Activated CD8-positive, alpha-beta memory T cell treated with anti-CD3 and anti-CD28 coated beads, Interleukin-2, amount 50 U/mL, for 1 hour (primary cell): ENCODE results near the gene RILPL2.
"Not testable (repeated sequence)": the region's sequence is repeated elsewhere in the genome, so short reads cannot be mapped to it uniquely, and the experiment has no call there.

Experiments used
- DNase-seq: peaks from one replicate; pipeline ENCODE4 v3.0.0-alpha.2; 2020; ENCODE audit errors: extremely low read depth

Gene RILPL2

DNA sequence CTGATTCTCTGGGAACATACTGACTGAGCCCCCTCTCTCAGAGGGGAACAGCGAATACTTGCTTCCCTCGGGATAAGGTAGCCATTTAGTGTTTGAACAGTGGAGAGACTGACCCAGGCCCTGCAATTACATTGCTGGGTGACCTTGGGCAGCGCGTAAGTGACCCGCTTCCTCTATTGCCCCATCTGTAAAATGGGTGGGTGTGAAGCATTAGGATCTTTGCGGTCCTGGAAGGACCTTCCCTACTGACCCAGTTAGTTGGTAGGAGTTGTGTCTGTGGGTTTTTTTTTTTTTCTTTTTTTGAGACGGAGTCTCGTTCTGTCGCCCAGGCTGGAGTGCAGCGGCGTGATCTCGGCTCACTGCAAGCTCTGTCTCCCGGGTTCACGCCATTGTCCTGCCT, 53.8 kb downstream of the RILPL2 start:
- no peak for DNase-seq

DNA sequence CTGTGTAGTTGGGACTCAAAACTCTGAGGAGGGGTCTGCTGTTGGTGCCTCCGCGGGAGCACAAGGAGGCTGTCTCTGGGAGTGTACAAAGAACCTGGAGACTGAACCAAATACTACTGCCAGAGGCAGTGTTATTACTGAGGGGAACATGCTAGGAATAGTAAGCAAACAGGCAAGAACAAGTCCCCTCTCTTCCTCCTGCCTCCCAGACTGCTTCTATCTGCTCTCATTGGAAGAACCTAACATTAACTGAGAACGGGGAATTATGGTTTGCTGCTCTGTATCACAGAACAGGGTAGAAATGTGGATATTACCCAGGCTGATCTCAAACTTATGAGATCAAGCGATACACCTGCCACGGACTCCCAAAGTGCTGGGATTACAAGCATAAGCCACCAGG, 57.1 kb downstream of the RILPL2 start:
- DNase-seq = no peak

DNA sequence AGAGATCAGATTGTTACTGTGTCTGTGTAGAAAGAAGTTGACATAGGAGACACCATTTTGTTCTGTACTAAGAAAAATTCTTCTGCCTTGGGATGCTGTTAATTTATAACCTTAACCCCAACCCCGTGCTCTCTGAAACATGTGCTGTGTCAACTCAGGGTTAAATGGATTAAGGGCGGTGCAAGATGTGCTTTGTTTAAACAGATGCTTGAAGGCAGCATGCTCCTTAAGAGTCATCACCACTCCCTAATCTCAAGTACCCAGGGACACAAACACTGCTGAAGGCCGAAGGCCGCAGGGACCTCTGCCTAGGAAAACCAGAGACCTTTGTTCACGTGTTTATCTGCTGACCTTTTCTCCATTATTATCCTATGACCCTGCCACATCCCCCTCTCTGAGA, 64.1 kb downstream of the RILPL2 start:
- not testable (repeated sequence) for DNase-seq

DNA sequence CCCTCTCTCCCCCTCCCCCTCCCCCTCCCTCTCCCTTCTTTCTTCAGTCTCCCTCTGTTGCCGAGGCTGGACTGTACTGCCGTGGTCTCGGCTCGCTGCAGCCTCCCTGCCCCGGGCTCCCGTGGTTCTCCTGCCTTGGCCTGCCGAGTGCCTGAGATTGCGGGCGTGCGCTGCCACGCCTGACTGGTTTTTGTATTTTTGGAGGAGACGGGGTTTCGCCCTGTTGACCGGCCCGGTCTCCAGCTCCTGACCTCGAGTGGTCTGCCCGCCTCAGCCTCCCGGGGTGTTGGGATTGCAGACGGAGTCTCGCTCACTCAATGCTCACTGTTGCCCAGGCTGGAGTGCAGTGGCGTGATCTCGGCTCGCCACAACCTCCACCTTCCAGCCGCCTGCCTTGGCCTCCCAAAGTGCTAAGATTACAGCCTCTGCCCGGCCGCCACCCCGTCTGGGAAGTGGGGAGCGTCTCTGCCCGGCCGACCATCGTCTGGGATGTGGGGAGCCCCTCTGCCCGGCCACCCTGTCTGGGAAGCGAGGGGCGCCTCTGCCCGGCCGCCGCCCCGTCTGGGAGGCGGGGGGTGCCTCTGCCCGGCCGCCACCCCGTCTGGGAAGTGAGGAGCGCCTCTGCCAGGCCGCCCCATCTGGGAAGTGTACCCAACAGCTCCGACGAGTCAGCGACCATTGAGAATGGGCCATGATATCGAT, 64.7 kb downstream of the RILPL2 start:
- not testable (repeated sequence) for DNase-seq

DNA sequence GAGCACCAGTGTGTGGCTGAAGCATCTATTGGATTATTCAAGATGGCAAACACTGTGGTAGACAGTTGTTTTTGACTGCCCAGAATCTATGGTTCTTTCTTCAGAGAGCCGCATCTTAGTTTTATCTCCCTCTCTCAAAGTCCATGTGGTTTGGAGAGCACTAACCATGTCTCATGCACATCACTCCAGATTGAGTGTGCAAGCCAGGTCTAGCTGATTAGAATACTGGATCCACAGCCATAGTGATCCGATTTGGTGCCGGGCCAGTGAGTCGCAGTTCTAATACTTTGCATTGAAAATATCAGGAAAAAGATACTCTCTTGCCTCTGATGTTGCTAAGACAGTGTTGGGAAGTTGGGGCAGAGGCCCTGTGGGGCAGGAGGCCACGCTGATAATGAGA, 67.3 kb downstream of the RILPL2 start:
- DNase-seq = no peak

DNA sequence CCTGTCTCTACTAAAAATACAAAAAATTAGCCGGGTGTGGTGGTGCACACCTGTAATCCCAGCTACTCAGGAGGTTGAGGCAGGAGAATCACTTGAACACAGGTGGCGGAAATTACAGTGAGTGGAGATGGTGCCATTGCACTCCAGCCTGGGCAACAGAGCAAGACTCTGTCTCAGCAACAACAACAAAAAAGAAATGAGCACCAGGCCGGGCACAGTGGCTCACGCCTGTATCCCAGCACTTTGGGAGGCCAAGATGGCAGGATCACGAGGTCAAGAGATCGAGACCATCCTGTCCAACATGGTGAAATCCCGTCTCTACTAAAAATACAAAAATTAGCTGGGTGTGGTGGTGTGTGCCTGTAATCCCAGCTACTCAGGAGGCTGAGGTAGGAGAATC, 68.1 kb downstream of the RILPL2 start:
- not testable (repeated sequence) for DNase-seq

DNA sequence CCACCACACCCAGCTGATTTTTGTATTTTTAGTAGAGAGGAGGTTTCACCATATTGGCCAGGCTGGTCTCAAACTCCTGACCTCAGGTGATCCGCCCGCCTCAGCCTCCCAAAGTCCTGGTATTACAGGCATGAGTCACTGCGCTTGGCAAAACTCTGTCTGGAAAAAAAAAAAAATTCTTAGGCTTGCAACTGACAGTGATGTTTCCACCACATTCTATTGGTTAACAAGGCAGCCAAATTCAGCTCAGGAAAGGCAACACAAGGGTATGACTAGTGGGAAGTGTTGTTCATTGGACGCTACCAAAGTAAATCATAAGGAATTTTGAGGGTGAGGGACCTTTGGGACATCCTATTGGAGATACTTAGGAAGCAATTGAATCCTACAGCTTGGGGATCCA, 69.0 kb downstream of the RILPL2 start:
- no peak for DNase-seq
